ENCODE measurements around the gene HNRNPAB. TPM values are rescaled to one million over a fixed set of nuclear protein-coding genes. Genes with fewer than 3 reads are reported as not detected.

HNRNPAB gene
- total RNA-seq = 51.1 and 56.9 TPM in 2 replicates

DNA sequence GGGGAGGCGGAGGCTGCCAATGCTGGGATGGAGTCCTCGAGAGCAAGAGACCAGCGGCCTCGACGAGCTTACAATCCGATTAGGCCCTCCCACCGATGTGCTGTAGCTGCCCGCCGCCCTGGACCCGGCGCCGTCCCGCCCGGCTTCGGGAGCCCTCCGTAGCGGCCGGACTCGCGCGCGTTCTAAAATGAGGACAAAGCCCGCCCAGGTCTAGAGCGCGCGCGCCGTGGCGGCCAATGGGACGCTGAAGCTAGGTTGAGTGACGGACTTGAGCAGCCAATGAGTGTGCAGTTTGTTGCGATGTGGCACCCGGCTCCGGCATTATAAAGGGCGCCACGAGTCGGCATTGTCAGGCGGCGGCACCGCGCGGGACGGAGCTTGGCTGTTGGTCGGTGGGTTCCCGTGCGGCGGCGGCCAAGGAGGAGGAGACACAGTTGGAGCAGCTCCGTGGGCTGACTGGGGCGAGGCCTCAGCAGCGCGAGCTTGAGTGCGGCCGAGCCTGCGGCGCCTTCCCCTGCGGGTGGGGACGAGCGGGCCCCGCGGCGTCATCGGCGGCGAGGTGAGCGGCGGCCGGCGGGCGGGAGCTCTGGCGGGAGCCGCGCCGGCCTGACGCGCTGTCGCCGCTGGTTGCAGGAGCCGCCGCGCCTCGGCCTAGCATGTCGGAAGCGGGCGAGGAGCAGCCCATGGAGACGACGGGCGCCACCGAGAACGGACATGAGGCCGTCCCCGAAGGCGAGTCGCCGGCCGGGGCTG is at the start of gene HNRNPAB:
Gene HNRNPAB (plus strand): TSS at position 352 of the 753 bp plus-strand sequence. CDS start 305 bp downstream, at position 657.
- DNase-seq (ENCODE audit: low read depth) = peak; percentile 82

DNA sequence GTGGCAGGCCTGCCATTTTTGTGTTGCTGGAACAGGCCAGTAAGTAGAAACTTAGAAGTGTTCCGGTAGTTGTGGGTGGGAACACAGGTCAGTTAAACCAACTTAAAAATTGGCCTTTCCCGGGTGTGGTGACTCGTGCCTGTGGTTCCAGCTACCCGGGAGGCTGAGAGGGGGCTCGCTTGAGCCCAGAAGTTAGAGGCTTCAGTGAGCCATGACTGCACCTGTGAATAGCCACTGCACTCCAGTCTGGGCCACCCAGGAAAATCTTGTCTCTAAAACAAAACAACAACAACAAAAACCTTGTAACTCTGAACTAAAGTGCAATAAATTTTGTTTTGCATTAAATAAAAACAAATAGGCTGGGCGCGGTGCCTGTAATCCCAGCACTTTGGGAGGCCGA is 49.3 kb upstream of the HNRNPAB start:
- DNase-seq (ENCODE audit: low read depth) = peak; percentile 12

DNA sequence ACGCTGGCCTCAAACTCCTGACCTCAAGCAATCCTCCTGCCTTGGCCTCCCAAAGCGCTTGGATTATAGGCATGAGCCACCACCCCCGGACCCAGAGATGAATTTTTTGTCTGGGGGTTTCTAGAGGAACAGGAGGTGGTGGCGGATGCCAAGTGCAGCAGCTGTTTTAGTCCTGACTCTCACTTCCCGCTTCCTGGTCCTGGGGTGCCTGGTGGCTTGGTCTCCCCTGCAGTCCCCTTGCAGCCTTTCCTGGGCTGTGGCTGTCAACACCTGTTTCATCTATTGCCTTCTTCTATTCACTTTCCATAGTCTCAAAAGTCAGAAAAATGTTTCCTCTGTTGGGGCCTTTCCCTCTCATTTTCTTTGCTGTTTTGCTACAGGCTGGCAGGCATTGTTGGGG is 44.2 kb upstream of the HNRNPAB start:
- no peak for DNase-seq (ENCODE audit: low read depth)

DNA sequence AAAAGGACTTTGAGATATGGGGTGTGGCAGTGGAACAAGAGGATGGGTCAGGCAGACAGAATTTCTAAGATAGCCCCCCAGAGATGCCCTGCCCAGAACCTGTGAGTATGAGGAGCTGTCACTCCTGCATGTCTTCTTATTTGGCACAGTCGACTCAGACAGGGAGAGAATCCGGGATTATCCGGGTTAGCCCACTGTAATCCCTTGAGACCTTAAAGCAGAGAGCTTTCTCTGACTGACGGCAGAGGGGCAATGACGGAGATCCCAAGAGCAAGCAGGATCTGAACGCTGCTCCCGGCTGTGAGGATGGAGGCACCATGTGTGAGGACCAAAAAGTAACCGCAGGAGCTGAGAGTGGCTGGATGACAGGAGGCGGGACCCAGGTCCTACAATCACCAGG is 41.9 kb upstream of the HNRNPAB start:
- no peak for DNase-seq (ENCODE audit: low read depth)

DNA sequence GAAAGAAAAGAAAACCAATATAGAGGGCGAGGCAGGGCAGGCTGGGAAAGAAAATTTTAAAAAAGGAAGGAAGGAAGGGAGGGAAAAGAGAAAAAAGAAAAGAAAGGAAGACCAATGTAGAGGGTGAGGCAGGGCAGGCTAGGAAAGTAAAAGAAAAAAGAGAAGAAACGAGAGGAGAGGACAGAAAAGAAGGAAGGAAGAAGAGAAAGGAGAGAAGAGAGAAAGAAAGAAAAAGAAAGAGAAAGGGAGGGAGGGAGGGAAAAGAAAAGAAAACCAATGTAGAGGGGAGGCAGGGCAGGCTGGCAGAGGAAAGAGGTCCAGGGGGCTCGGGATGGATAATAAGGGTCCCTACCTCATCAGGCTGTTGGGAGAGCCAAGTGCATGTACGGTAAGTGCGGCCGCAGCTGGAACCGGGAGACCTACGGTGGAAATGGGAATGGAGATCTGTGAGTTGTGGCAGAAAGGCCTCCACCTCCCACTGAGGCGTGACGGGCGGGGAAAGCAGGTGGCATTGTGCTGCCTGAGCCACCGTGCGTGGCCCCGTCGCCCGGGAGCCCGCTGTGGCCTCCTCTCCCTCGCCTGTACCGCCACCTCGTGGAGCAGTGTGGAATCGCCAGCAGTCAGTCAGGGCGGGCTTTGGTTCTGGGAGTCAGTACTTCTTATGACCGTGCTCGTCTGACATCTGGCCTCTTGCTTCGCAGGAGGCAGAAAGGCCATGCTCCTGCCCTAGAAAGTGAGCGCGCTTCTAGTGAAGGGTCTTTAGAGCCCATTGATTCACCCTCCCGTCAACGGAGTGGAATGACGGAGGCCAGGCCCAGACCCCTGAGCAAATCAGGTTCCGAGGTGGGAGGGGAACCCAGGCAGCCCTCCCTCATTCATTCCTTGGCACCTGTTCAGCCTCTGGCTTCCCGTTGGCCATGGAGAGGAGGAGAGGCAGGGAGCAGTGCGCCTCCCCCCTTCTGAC is 40.3 kb upstream of the HNRNPAB start:
- DNase-seq (ENCODE audit: low read depth) = peak; percentile 35

DNA sequence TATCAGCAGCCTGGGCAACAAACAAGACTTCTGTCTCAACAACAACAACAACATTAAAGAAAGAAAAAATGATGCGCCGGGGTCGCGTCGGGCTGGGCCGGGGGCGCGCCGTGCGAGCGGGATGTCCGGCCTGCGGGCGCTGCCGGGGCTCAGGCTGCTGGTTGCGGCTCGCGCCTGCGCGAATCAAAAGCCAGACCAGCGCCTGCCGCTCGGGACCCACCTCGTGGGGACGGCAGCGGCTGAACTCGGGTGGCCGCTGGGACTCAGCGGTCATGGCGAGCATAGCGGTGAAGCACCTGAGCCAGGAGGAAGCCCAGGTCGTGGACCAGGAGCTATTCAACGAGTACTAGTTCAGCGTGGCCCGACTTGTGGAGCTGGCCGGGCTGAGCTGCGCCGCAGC is 38.8 kb upstream of the HNRNPAB start:
- DNase-seq (ENCODE audit: low read depth) = no peak

DNA sequence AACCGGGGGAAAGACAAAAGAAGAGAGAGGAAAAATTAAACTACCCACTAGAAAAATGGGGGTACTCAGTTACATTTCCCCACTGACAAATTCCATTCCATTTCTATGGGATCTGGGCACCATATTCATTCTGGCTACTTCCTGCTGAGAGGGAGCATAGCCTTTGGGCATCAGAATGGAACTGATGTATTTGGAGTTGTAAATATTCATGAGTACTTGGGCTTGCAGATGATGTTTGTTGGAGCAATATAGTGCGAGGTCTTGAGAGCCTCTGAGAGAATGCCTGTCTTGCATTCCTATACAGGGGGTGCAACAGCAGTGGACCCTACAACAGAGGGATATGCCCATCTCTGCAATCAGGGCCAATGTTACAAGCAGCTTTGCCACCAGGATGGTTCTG is 33.9 kb upstream of the HNRNPAB start:
- DNase-seq (ENCODE audit: low read depth) = no peak

DNA sequence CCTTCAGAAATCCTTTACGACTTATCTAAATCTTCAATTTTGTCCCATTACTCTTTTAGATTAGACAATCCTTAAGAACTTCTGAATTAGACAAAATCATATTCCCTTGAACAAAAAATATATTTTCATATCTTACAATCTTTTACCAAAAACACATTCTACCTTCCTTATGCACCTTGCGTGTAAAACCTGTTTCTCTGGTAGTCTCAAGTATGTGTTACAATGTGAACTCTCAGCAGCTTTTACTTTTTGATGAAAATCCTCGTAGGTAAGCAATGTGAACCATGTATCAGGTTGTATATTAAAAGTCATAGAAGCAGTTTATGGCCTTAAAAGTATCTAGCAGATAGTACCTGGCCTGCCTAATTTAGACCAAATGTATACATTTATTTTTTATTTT is 29.9 kb upstream of the HNRNPAB start:
- no peak for DNase-seq (ENCODE audit: low read depth)

DNA sequence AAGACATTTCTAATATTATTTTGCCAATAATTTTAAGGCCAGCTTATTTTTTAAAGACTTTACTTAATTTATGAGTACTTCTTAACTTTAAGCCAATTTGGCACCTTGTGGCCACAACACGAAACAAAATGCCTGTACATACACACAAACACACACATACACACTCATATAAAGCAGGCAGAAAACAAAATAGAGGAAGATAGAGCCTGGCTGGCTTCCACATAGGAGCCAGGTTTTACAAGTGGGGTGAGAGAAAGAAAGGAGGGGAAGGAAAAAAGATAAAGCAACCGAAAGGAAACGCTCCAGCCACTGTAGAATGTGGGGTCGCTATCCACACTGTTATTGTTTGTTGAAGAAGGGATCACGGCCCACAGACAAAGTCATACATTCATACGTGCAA is 27.5 kb upstream of the HNRNPAB start:
- no peak for DNase-seq (ENCODE audit: low read depth)

DNA sequence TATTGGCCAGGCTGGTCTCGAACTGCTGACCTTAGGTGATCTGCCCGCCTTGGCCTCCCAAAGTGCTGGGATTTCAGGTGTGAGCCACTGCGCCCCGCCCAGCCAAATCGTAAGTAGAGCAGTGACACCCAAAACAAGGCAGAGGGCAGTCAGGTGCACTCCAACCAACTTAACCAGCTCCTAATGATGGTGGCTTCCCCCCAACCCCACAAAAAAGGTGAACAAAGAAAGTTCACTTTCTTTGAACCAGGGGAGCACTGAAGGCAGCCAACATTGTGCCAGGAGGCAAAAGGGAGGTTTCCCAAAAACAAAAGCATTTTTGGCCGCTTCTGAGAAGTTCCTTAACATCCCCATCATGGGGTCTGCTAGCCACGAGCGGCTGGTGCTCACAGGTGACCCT is 26.8 kb upstream of the HNRNPAB start:
- no peak for DNase-seq (ENCODE audit: low read depth)

DNA sequence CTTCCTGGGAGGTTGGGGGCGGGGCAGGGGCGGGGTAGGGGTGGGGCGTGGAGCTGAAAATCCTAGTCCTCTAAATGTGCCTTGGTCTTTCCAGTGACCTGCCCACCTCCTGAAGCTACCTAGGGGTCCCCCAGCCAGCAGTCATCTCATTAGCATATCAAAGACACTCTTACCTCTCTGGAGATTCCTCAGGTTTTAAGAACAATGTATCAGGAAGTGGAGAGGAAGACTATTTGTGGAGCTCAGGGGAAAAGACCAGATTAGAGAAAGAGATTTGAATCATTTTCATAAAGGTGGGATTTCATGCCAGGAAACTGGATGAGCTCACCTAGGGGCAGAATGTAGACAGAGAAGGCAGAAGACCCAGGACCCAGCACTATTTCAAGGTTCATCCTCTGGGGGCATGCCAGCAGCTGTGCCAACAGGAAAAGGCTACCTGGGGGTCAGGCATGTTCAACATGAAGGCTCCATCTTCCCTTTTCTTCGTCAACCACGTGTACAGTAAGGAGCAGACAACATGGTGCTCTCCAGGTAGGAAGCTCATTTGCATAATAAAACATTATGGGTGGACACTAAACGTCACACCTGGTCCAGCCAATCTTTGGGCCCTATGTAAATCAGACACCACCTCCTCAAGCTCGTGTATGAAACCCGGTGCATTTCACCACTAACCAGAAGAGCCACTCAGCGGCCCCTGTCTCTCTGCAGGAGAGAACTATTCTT is 24.0 kb upstream of the HNRNPAB start:
- no peak for DNase-seq (ENCODE audit: low read depth)

DNA sequence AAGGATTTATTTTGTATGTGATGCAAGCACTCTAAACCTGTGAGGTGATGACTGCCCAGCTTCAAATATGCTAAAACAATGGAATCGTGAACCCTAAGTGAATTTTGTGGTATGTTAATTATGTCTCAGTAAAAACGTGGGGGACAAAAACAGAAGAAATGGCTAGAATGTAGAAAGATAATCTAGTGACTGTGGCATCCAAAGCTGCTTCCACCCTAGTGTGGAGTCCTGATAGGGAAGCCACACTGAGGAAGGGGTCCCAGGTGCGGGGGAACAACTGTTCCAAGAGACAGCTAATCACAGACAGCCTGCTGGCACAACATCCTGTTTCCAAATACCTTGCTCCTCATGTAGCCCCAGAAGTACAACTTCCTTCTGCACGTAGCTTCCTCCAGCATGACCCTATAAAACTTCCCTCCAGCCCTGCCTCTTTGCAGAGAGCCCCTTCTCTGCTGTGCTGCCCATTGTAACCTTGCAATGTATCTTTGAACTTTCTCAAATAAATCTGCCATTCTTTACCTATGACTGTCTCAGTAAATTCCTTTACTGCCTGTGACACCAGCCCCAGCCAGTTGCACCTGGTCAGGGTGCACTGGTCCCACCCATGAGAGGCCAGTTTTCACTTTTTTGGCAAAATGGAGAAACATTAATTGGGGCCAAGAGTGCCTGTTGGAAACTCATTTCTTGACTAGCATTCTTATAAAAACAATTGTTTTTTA is 22.0 kb upstream of the HNRNPAB start:
- no peak for DNase-seq (ENCODE audit: low read depth)

DNA sequence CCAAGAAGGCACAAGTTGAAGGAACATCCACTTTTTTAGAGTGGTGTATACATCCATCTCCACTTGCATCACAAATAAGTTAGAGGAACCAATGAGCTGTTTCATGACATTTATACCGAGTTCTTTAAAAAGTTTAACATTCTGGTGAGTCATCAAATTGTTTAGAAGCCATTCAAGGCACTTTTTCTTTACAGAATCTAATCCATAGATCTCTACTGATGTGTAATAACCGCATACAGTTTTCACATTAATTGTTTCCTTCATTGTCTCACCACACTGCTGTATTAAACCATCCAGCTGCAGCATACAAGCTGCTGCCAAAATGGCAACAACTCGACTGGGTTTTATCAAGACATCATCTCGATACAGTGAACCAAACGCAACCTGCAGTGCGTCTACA is 17.9 kb upstream of the HNRNPAB start:
- no peak for DNase-seq (ENCODE audit: low read depth)

DNA sequence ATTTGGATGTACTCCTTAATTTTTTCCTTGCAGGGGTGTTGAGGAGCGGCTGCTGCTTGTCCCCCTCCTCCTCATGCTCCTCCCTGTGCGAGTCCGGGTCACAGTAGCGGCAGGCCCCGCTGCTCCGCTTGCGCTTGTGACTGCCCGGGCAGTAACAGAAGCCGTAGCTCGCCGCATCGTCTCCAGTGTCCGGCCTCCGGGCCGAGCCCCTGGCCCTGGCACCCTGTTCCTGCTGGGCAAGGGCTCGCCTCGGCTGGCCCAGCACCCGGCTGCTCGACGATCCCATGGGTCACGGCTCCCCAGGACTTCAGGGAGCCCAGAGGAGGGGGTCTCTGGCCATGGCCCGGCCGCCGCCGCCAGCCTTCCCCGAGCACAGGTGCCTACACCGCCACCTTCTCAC is 17.3 kb upstream of the HNRNPAB start, which contains the start of gene GMCL2:
Gene GMCL2 (minus strand): TSS at position 358 of the 400 bp plus-strand sequence. CDS start 72 bp downstream, at position 286.
- no peak for DNase-seq (ENCODE audit: low read depth)

DNA sequence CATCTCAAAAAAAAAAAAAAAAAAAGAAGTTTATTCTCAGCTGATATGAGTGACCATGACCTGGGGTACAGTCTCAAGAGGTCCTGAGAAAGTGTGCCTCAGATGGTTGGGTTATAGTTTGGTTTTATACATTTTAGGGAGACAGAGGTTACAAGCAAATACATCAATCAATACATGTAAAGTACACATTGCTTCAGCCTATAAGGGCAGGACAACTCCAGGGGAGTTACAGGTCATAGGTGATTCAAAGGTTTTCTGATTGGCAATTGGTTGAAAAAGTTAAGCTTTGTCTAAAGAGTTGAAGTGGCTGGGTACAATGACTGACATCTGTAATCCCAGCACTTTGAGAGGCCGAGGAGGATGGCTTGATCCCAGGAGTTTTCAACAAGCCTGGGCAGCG is 14.9 kb upstream of the HNRNPAB start:
- DNase-seq (ENCODE audit: low read depth) = no peak

DNA sequence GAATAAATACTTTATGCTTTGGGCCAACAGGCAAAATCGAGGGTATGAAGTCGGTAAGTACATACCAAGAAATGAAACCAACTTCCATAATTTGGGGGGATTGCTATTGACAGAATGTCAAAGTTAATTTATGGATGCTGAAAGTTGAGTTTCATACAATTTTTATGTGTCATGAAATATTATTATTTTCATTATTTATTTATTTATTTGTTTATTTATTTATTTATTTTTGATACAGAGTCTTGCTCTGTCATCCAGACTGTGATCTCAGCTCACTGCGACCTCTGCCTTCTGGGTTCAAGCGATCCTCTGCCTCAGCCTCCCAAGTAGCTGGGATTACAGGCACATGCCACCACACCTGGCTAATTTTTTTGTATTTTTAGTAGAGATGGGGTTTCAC is 12.7 kb upstream of the HNRNPAB start:
- no peak for DNase-seq (ENCODE audit: low read depth)

DNA sequence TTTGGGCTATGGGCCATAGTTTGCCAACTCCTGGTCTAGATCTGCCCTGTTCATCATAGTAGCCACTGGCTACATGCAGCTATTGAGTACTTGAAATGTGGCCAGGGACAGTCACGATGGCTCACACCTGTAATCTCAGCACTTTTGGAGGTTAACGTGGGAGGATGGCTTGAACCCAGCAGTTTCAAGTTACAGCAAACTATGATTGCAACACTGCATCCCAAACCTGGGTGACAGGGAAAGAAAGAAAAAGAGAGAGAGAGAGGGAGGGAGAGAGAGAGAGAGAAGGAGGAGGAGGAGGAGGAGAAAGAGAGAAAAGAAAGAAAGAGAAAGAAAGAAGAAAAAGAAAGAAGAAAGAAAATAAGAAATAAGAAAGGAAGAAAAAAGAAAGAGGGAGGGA is 12.1 kb upstream of the HNRNPAB start:
- DNase-seq (ENCODE audit: low read depth) = no peak

DNA sequence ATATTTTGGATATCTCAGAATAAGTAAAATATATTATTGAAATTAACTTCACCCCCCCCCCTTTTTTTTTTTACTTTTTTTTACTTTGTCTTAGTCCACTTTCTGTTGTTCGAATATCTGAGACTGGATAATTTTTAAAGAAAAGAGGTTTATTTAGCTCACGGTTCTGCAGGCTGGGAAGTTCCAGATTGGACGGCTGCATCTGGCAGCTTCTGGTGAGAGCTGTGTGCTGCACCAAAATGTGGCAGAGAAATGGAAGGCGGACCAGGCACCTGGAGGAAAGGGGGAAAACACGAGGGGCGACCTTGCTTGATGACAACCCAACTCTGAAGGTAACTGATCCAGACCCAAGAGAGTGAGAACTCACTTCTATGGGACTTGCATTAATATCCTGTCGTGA is 11.5 kb upstream of the HNRNPAB start:
- DNase-seq (ENCODE audit: low read depth) = no peak

DNA sequence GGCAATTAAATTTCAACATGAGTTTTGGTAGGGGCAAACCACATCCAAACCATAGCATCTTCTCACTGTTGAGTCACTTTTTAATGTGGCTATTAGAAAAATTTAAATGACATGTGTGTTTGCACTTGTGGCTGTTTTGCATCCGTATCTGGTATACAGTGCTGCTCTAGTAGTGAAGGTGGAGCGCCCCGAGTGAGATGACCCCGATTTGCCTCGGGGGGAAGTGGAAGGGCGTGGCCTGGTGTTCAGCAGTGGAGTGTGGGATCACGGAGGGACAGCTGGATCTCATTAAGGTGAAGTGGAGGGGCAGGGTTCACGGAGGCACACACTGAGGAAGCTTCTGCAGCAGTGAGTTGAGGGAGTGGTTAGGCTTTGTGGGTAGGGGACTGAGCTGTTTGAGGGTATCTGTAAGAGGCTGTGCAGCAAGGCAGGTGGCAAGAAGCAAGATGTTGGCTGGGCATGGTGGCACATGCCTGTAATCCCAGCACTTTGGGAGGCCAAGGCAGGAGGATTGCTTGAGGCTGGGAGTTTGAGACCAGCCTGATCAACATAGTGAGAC is 11.0 kb upstream of the HNRNPAB start:
- DNase-seq (ENCODE audit: low read depth) = no peak

DNA sequence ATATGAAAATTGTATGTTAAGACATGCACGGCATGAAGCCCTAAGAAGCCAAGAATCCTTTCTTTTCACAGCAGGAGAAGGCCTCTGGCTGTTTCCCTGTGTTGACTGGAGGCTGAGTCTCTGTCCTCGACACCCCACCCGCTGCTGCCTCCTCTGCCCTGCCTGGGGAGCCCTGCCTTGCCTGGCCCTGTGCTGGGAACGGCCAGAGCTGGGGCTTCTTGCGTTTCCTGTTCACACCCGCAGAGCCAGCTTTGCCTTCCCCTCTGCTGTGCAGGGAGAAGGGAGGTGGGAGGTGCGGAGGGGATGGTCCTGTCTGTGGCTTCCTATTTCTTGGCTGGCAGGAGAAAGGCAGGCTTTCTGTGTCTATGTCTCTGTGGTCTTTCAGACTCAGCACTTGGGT is 10.3 kb upstream of the HNRNPAB start:
- no peak for DNase-seq (ENCODE audit: low read depth)

DNA sequence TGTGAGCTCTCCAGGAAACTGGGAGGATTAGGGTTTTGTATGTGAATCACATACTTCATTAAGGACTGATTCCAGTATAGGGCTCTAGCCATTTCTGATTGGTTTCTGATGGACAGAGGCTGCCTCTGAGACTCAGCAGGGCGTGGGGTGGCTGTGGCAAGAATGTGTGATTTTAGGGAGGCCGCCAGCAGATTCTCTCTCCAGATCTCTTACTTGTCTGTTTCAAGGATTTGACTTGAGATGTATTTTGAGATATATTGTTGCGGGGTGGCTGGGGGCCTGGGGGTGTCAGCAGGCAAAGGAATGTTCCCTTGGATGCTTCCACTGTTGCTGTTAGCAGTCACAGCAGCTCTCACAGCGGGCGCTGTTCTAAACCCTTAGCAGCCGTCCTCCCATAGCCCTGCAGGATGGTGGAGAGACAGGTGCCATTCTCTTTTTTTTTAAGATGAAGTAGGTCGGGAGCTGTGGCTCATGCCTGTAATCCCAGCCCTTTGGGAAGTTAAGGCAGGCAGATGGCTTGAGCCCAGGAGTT is 8.0 kb upstream of the HNRNPAB start:
- DNase-seq (ENCODE audit: low read depth) = no peak

All from renal cortical epithelial cell (primary cell).